K562 (cell line): ENCODE results near the gene EXOSC2. TPM values are rescaled to one million over a fixed set of nuclear protein-coding genes. Genes with fewer than 3 reads are reported as not detected.
A peak's percentile ranks its signal among the peaks of the same experiment; 100 is the strongest.

Experiments used
- ARID1B ChIP-seq: fragments of 450-650 bp; IDR thresholded peaks from 2 replicates; pipeline ENCODE4 v1.6.1; 2016; ENCODE audit warnings: antibody characterized with exemption, mild to moderate bottlenecking, inconsistent platforms
- CHD2 ChIP-seq: IDR thresholded peaks from 2 replicates; pipeline ENCODE4 v1.6.1; 2011; ENCODE audit warnings: low read depth, low read length
- CXXC5 ChIP-seq: fragments of 250-450 bp; sonication (Bioruptor Pico); IDR thresholded peaks from 2 replicates; pipeline ENCODE4 v1.8.0; 2022; ENCODE audit warnings: inconsistent platforms, mild to moderate bottlenecking, moderate library complexity
- KDM5B ChIP-seq: fragments of 200-600 bp; sonication (generic); IDR thresholded peaks from 2 replicates; pipeline ENCODE4 v1.6.1; 2012; ENCODE audit warnings: low read depth, mild to moderate bottlenecking, moderate library complexity, low read length, control low read depth, inconsistent platforms; ENCODE audit not compliant: insufficient replicate concordance
- NCOA1 ChIP-seq: fragments of 450-650 bp; IDR thresholded peaks from 2 replicates; pipeline ENCODE4 v1.6.1; 2016; ENCODE audit warnings: low read depth
- POLR2H ChIP-seq: IDR thresholded peaks from 2 replicates; pipeline ENCODE4 v1.6.1; 2016; ENCODE audit warnings: missing genetic modification characterization, low read depth, mild to moderate bottlenecking, control low read depth, missing compliant biosample characterization, moderate library complexity
- SRSF7 ChIP-seq: fragments of 200-400 bp; formaldehyde crosslinking; optimal IDR thresholded peaks from 2 replicates; pipeline ENCODE3; 2017; ENCODE audit warnings: mild to moderate bottlenecking, low read depth, low read length
- STAT5B ChIP-seq: fragments of 250-450 bp; sonication (Bioruptor Pico); IDR thresholded peaks from 2 replicates; pipeline ENCODE4 v1.8.0; 2021; ENCODE audit warnings: mild to moderate bottlenecking, inconsistent platforms
- TAF7 ChIP-seq: fragments of 450-650 bp; IDR thresholded peaks from 2 replicates; pipeline ENCODE4 v1.6.1; 2016; ENCODE audit warnings: missing genetic modification characterization, missing compliant biosample characterization
- ZNF12 ChIP-seq: sonication (generic); formaldehyde crosslinking; IDR thresholded peaks from 2 replicates; pipeline ENCODE4 v1.4.0; 2020; ENCODE audit warnings: mild to moderate bottlenecking, missing genetic modification reagents
- ZNF224 ChIP-seq: sonication (generic); formaldehyde crosslinking; IDR thresholded peaks from 2 replicates; pipeline ENCODE4 v1.8.0; 2022; ENCODE audit warnings: mild to moderate bottlenecking, missing genetic modification reagents
- ZNF41 ChIP-seq: fragments of 250-450 bp; sonication (Bioruptor Pico); conservative IDR thresholded peaks from 2 replicates; pipeline ENCODE4 v1.4.0; 2020; ENCODE audit warnings: mild to moderate bottlenecking
- ZNF77 ChIP-seq: fragments of 250-450 bp; sonication (Bioruptor Pico); IDR thresholded peaks from 2 replicates; pipeline ENCODE4 v1.5.0; 2020
- polyA plus RNA-seq, 8 experiments: library from polyadenylated mRNA; depleted of rRNA in 4 of 8; stranded (reverse) in 5 of 8; unstranded in 3 of 8; fragments of >200 nt; fragmentation: Nextera tagmentation in 2 of 8; fragmentation: Illumina TruSeq in 1 of 8; extraction: Ambion mirVana in 2 of 8; extraction: Trizol in 1 of 8; gene quantifications; 2 replicates each; pipeline versions ENCODE4 v1.2.1 to v1.2.3, GENCODE V29; 2011 to 2014; ENCODE audit warnings: inconsistent platforms in 1 of 8, missing spikeins in 1 of 8
- total RNA-seq, 7 experiments: library from RNA; depleted of rRNA in 6 of 7; stranded (reverse); fragments of >200 nt in 6 of 7; fragmentation: Illumina TruSeq in 2 of 7; extraction: Trizol in 2 of 7; gene quantifications; 2 replicates each; pipeline versions ENCODE4 v1.2.1 to v1.2.3, GENCODE V29; 2011 to 2021; ENCODE audit warnings: low replicate concordance in 1 of 7
- TF ChIP-seq, protein P1 (sequence below): sonication (generic); formaldehyde crosslinking; IDR thresholded peaks from 2 replicates; pipeline ENCODE4 v1.8.0; 2022; ENCODE audit warnings: mild to moderate bottlenecking, missing genetic modification reagents
- TF ChIP-seq, protein P2 (sequence below): sonication (generic); formaldehyde crosslinking; IDR thresholded peaks from 2 replicates; pipeline ENCODE4 v1.8.0; 2022; ENCODE audit warnings: mild to moderate bottlenecking, missing genetic modification reagents
- TF ChIP-seq, protein P3 (sequence below), 2 experiments: fragments of 450-650 bp in 1 of 2; IDR thresholded peaks; 2 replicates each; pipeline ENCODE4 v1.6.1; 2011 to 2017; ENCODE audit warnings: low read depth in 2 of 2, antibody characterized with exemption in 1 of 2, borderline replicate concordance in 1 of 2, low read length in 1 of 2, mild to moderate bottlenecking in 1 of 2, mixed read lengths in 1 of 2; ENCODE audit not compliant: control insufficient read depth in 1 of 2
- TF ChIP-seq, protein P4 (sequence below): fragments of 450-650 bp; formaldehyde crosslinking; conservative IDR thresholded peaks from 2 replicates; pipeline ENCODE4 v1.4.0; 2022; ENCODE audit warnings: mild to moderate bottlenecking, missing genetic modification characterization

EXOSC2 gene
- total and polyA plus RNA-seq, 9 of the 15 experiments (the other 6 are each of a cell fraction or from before 2014, with no cell fraction given) = 46.0 to 101 (median 77.6) TPM

DNA sequence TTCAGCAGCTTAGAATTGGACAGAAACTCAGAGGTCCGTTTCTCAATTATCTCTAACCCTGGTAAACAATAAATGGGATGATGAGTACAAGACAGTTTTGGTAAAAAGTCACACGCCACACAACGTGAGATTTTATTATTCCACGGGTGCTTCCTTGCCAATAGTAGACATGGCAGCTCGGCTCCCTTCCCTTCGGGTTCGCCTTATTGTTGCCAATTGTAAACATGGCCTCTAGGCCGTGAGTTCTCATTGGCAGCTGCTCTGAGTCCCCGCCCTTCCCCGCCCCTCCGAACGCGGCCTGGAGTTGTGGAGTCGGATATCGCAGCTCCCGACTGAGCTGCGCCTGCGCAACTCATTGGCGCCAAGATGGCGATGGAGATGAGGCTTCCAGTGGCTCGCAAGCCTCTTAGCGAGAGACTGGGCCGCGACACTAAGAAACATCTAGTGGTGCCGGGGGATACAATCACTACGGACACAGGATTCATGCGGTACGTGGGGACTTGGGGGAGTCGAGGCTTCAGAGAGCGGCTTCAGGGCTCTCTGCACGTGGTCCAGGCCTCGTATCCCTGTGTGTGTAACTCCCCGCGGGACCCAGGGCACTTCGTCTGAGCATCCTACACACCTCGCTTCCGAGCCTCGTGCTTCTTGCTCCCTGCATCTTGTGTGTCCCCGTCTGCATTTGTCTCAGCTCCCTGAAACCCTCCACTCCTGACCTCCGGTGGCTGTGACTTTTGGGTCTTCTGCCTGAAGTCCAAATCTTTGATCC, at the start of gene EXOSC2 (continued):
- TF ChIP-seq, protein P1, sequence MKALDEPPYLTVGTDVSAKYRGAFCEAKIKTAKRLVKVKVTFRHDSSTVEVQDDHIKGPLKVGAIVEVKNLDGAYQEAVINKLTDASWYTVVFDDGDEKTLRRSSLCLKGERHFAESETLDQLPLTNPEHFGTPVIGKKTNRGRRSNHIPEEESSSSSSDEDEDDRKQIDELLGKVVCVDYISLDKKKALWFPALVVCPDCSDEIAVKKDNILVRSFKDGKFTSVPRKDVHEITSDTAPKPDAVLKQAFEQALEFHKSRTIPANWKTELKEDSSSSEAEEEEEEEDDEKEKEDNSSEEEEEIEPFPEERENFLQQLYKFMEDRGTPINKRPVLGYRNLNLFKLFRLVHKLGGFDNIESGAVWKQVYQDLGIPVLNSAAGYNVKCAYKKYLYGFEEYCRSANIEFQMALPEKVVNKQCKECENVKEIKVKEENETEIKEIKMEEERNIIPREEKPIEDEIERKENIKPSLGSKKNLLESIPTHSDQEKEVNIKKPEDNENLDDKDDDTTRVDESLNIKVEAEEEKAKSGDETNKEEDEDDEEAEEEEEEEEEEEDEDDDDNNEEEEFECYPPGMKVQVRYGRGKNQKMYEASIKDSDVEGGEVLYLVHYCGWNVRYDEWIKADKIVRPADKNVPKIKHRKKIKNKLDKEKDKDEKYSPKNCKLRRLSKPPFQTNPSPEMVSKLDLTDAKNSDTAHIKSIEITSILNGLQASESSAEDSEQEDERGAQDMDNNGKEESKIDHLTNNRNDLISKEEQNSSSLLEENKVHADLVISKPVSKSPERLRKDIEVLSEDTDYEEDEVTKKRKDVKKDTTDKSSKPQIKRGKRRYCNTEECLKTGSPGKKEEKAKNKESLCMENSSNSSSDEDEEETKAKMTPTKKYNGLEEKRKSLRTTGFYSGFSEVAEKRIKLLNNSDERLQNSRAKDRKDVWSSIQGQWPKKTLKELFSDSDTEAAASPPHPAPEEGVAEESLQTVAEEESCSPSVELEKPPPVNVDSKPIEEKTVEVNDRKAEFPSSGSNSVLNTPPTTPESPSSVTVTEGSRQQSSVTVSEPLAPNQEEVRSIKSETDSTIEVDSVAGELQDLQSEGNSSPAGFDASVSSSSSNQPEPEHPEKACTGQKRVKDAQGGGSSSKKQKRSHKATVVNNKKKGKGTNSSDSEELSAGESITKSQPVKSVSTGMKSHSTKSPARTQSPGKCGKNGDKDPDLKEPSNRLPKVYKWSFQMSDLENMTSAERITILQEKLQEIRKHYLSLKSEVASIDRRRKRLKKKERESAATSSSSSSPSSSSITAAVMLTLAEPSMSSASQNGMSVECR (CRISPR knock-in tag) = peak; percentile 75; the same call in 1 of the 2 replicates
- TF ChIP-seq ZNF224 (CRISPR knock-in tag) (no peak), NCOA1 (no peak), CHD2 (peak; percentile 62; the same call in 1 of the 2 replicates), CXXC5 (CRISPR knock-in tag) (peak; percentile 81), TAF7 (peak; percentile 86), ZNF77 (CRISPR knock-in tag) (no peak), ZNF12 (CRISPR knock-in tag) (no peak), KDM5B (peak; percentile 93), POLR2H (tag) (peak; percentile 80), ZNF41 (CRISPR knock-in tag) (no peak), STAT5B (no peak), ARID1B (no peak), SRSF7 (no peak)
- TF ChIP-seq, protein P2, sequence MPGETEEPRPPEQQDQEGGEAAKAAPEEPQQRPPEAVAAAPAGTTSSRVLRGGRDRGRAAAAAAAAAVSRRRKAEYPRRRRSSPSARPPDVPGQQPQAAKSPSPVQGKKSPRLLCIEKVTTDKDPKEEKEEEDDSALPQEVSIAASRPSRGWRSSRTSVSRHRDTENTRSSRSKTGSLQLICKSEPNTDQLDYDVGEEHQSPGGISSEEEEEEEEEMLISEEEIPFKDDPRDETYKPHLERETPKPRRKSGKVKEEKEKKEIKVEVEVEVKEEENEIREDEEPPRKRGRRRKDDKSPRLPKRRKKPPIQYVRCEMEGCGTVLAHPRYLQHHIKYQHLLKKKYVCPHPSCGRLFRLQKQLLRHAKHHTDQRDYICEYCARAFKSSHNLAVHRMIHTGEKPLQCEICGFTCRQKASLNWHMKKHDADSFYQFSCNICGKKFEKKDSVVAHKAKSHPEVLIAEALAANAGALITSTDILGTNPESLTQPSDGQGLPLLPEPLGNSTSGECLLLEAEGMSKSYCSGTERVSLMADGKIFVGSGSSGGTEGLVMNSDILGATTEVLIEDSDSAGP (CRISPR knock-in tag) = peak; percentile 69; the same call in 1 of the 2 replicates
- TF ChIP-seq, protein P3, sequence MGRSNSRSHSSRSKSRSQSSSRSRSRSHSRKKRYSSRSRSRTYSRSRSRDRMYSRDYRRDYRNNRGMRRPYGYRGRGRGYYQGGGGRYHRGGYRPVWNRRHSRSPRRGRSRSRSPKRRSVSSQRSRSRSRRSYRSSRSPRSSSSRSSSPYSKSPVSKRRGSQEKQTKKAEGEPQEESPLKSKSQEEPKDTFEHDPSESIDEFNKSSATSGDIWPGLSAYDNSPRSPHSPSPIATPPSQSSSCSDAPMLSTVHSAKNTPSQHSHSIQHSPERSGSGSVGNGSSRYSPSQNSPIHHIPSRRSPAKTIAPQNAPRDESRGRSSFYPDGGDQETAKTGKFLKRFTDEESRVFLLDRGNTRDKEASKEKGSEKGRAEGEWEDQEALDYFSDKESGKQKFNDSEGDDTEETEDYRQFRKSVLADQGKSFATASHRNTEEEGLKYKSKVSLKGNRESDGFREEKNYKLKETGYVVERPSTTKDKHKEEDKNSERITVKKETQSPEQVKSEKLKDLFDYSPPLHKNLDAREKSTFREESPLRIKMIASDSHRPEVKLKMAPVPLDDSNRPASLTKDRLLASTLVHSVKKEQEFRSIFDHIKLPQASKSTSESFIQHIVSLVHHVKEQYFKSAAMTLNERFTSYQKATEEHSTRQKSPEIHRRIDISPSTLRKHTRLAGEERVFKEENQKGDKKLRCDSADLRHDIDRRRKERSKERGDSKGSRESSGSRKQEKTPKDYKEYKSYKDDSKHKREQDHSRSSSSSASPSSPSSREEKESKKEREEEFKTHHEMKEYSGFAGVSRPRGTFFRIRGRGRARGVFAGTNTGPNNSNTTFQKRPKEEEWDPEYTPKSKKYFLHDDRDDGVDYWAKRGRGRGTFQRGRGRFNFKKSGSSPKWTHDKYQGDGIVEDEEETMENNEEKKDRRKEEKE (IDR thresholded peaks at IDR 0.05; ENCODE audit: borderline replicate concordance in 1 of 2, control insufficient read depth in 1 of 2, low read depth in 2 of 2, low read length in 1 of 2) = no peak
- TF ChIP-seq, protein P4, sequence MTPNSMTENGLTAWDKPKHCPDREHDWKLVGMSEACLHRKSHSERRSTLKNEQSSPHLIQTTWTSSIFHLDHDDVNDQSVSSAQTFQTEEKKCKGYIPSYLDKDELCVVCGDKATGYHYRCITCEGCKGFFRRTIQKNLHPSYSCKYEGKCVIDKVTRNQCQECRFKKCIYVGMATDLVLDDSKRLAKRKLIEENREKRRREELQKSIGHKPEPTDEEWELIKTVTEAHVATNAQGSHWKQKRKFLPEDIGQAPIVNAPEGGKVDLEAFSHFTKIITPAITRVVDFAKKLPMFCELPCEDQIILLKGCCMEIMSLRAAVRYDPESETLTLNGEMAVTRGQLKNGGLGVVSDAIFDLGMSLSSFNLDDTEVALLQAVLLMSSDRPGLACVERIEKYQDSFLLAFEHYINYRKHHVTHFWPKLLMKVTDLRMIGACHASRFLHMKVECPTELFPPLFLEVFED (CRISPR knock-in tag) = 0 out of 2 replicates have a peak, but pooled peaks have one; percentile 69
